ENCODE results near the gene EXOSC3. TPM values are rescaled to one million over a fixed set of nuclear protein-coding genes. Genes with fewer than 3 reads are reported as not detected.

Gene EXOSC3
- total and polyA plus RNA-seq, 2 of the 13 experiments (the other 11 are each of a cell fraction or from before 2014, with no cell fraction given): 17.5 to 68.7 TPM

GRCh38 chr9:37800631-37801286, 15.9 kb upstream of the EXOSC3 start, which contains the start of gene DCAF10 (continued):
- TF ChIP-seq HNF1B (CRISPR knock-in tag; IDR thresholded peaks at IDR 0.05): peak; percentile 97
- no peak for TF ChIP-seq ZNF740 (CRISPR knock-in tag; IDR thresholded peaks at IDR 0.05)
- TF ChIP-seq CBFB (CRISPR knock-in tag; IDR thresholded peaks at IDR 0.05): peak; percentile 94
- peak; percentile 66 for TF ChIP-seq ZNF780A (CRISPR knock-in tag; IDR thresholded peaks at IDR 0.05)
- TF ChIP-seq MTF1 (CRISPR knock-in tag; IDR thresholded peaks at IDR 0.05): no peak
- TF ChIP-seq USF2 (IDR thresholded peaks at IDR 0.05; ENCODE audit: low read depth, low read length): no peak
- TF ChIP-seq USF2 (CRISPR knock-in tag; IDR thresholded peaks at IDR 0.05; ENCODE audit: borderline replicate concordance): peak; percentile 46; the same call in 1 of the 2 replicates
- 0 out of 2 replicates have a peak, but pooled peaks have one; percentile 24 for TF ChIP-seq CHD2 (IDR thresholded peaks at IDR 0.05; ENCODE audit: low read depth, low read length)
- TF ChIP-seq ZSCAN29 (CRISPR knock-in tag; conservative IDR thresholded peaks at IDR 0.05): no peak
- peak; percentile 62; the same call in 1 of the 2 replicates for TF ChIP-seq RAD21 (CRISPR knock-in tag; IDR thresholded peaks at IDR 0.05)
- TF ChIP-seq DR1 (CRISPR knock-in tag; IDR thresholded peaks at IDR 0.05): peak; percentile 81
- peak; percentile 18; the same call in 1 of the 2 replicates for TF ChIP-seq ZNF510 (CRISPR knock-in tag; IDR thresholded peaks at IDR 0.05; ENCODE audit: low read depth)
- TF ChIP-seq THAP9 (CRISPR knock-in tag; IDR thresholded peaks at IDR 0.05; ENCODE audit: borderline replicate concordance): peak; percentile 95
- TF ChIP-seq HIVEP1 (CRISPR knock-in tag; IDR thresholded peaks at IDR 0.05): peak; percentile 96
- peak; percentile 81 for TF ChIP-seq DRAP1 (CRISPR knock-in tag; IDR thresholded peaks at IDR 0.05)
- TF ChIP-seq MYC (CRISPR knock-in tag; IDR thresholded peaks at IDR 0.05; ENCODE audit: borderline replicate concordance): peak; percentile 88
- peak; percentile 79; the same call in 1 of the 2 replicates for TF ChIP-seq SIX1 (CRISPR knock-in tag; IDR thresholded peaks at IDR 0.05; ENCODE audit: borderline replicate concordance)
